Neural crest cell (in vitro differentiated cells): Measurements from ENCODE around the gene KRT75. TPM values are rescaled to one million over a fixed set of nuclear protein-coding genes. Genes with fewer than 3 reads are reported as not detected.

ENCODE experiments used
- DNase-seq: peaks from one replicate; pipeline ENCODE4 v3.0.0; 2021; ENCODE audit warnings: low read depth, mixed read lengths, low spot score
- H3K27ac Mint-ChIP-seq: one replicate; pipeline ENCODE4 v1.8.0; 2021; ENCODE audit warnings: mild to moderate bottlenecking, mixed read lengths; ENCODE audit not compliant: unreplicated experiment
- H3K27me3 Mint-ChIP-seq: 2 replicates; pipeline ENCODE4 v1.8.0; 2021; ENCODE audit warnings: low read depth, mild to moderate bottlenecking, mixed read lengths
- H3K36me3 Mint-ChIP-seq: 2 replicates; pipeline ENCODE4 v1.8.0; 2021; ENCODE audit warnings: low read depth, mild to moderate bottlenecking, mixed read lengths
- H3K4me1 Mint-ChIP-seq: 2 replicates; pipeline ENCODE4 v1.8.0; 2021; ENCODE audit warnings: mixed read lengths
- H3K4me3 Mint-ChIP-seq: one replicate; pipeline ENCODE4 v1.8.0; 2021; ENCODE audit warnings: mild to moderate bottlenecking, mixed read lengths
- H3K9me3 Mint-ChIP-seq: 2 replicates; pipeline ENCODE4 v1.8.0; 2021; ENCODE audit warnings: mixed read lengths
- total RNA-seq: library from RNA; stranded (reverse); gene quantifications from 2 replicates; pipeline ENCODE4 v1.2.1, GENCODE V29; 2021
- TF ChIP-seq, protein P1 (sequence below): fragments of 200-600 bp; sonication (generic); conservative IDR thresholded peaks from 2 replicates; pipeline ENCODE4 v1.5.0; 2021; ENCODE audit warnings: antibody characterized with exemption, mild to moderate bottlenecking

The KRT75 gene
- total RNA-seq, 1 donor from 2014 or later = not detected

DNA sequence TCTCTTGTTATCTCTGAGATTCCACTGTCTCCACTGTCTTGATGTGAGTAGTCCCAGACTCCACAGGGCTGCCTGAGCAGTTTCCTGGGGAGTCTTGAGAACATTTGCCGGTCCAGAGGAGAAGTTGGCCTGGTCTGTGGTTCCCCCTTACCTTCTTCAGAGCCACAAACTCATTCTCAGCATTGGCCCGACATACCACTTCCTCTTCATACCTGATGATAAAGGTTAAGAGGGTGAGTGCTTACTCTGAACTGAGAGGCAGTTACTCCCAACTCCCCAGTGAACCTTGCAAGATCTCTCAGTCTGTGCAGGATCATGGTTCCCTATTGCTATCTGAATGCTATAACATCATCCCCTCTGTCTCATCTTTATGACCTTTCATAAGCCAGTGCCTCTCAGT is 51.3 kb downstream of the KRT75 start:
- no peak overlapping the region for H3K27ac Mint-ChIP-seq
- no peak overlapping the region for H3K4me3 Mint-ChIP-seq
- peaks cover 3% of the 10 kb centered on the region for H3K27me3 Mint-ChIP-seq
- no peaks in the 10 kb centered on the region for H3K9me3 Mint-ChIP-seq
- DNase-seq = no peak
- no peaks in the 10 kb centered on the region for H3K36me3 Mint-ChIP-seq
- TF ChIP-seq, protein P1, sequence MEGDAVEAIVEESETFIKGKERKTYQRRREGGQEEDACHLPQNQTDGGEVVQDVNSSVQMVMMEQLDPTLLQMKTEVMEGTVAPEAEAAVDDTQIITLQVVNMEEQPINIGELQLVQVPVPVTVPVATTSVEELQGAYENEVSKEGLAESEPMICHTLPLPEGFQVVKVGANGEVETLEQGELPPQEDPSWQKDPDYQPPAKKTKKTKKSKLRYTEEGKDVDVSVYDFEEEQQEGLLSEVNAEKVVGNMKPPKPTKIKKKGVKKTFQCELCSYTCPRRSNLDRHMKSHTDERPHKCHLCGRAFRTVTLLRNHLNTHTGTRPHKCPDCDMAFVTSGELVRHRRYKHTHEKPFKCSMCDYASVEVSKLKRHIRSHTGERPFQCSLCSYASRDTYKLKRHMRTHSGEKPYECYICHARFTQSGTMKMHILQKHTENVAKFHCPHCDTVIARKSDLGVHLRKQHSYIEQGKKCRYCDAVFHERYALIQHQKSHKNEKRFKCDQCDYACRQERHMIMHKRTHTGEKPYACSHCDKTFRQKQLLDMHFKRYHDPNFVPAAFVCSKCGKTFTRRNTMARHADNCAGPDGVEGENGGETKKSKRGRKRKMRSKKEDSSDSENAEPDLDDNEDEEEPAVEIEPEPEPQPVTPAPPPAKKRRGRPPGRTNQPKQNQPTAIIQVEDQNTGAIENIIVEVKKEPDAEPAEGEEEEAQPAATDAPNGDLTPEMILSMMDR = no peak
- H3K4me1 Mint-ChIP-seq = no peaks in the 10 kb centered on the region

DNA sequence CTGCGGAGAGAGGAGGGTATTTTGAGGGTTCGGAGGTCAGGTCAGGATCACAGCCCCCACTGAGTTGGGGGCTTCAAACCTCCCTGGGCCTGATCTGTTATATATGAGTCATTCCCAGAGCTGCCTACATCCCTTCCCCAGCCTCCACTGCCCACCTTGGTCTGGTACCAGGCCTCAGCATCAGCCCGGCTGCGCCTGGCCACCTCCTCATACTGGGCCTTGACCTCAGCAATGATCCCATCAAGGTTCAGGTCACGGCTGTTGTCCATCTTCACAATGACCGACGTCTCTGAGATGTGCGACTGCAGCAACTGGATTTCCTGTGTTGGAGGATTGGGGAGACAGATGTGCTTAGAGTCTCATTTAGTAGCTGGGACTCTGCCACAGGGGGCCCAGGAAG is 53.0 kb downstream of the KRT75 start:
- H3K4me1 Mint-ChIP-seq = no peaks in the 10 kb centered on the region
- TF ChIP-seq, protein P1 = no peak
- no peak overlapping the region for H3K27ac Mint-ChIP-seq
- no peak overlapping the region for H3K4me3 Mint-ChIP-seq
- H3K9me3 Mint-ChIP-seq = no peaks in the 10 kb centered on the region
- H3K27me3 Mint-ChIP-seq = no peaks in the 10 kb centered on the region
- no peaks in the 10 kb centered on the region for H3K36me3 Mint-ChIP-seq
- DNase-seq = no peak

DNA sequence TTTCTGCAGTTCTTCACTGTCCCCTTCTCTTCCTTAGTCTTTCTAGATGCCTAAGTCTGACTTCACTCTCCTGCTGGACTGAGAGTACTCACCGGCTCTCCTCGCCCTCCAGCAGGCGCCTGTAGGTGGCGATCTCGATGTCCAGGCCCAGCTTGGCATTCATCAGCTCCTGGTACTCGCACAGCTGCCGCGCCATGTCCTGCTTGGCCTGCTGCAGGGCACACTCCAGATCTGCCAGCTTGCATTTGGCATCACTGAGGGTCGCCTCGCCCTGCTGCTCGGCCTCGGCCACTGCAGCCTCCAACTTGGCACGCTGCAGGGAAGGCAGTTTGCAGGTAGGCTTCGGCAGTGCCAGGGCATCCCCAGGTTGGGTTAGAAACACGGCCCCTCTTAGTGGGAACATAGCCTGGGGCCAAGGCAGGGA is 53.9 kb downstream of the KRT75 start:
- H3K27me3 Mint-ChIP-seq = no peaks in the 10 kb centered on the region
- H3K9me3 Mint-ChIP-seq = no peaks in the 10 kb centered on the region
- H3K27ac Mint-ChIP-seq = no peak overlapping the region
- TF ChIP-seq, protein P1 = peak; percentile 51
- no peak overlapping the region for H3K4me3 Mint-ChIP-seq
- no peaks in the 10 kb centered on the region for H3K36me3 Mint-ChIP-seq
- H3K4me1 Mint-ChIP-seq = no peaks in the 10 kb centered on the region
- peak; percentile 27 for DNase-seq

DNA sequence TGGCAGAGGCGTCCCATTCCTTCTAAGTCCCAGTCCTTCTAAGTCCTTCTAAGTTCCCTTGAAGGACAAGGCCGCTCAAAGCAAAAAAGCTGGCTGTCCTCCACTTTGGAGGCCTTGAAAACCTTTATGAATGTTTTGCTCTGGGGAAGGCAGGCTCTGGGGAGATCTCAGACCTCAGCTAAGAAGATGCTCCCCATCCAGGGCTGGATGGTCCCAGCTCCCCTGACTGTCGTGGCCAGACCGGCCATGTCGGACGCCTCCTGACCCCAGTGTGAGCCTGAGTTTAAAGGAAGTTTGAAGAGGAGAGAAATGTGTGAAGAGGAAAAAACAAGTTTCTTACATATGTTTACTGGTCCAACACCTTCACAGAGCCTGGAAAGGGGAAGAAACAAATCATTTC is 54.6 kb downstream of the KRT75 start:
- no peaks in the 10 kb centered on the region for H3K4me1 Mint-ChIP-seq
- H3K9me3 Mint-ChIP-seq = no peaks in the 10 kb centered on the region
- DNase-seq = no peak
- H3K27me3 Mint-ChIP-seq = no peaks in the 10 kb centered on the region
- H3K27ac Mint-ChIP-seq = no peak overlapping the region
- TF ChIP-seq, protein P1 = no peak
- no peaks in the 10 kb centered on the region for H3K36me3 Mint-ChIP-seq
- H3K4me3 Mint-ChIP-seq = no peak overlapping the region

DNA sequence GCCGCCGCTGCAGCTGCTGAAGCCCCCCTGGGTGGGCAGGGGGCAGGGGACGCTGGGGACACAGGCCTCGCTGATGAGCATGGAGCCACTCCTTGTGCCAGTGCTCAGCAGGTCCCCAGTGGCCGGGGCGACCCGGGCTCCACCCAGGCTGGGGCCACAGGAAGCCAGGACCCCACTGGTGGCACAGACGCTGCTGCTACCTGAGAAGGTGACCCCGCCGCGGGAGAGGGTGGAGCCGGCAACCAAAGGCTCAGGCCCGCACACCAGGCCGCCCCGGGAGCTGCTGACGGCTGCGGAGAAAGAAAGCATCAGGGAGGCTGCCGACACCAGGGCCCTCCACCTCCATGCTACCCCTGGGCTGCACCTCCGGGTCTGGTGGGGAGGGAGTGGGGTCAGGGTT is 56.1 kb downstream of the KRT75 start:
- H3K4me1 Mint-ChIP-seq = no peaks in the 10 kb centered on the region
- TF ChIP-seq, protein P1 = no peak
- no peak overlapping the region for H3K27ac Mint-ChIP-seq
- H3K4me3 Mint-ChIP-seq = no peak overlapping the region
- H3K9me3 Mint-ChIP-seq = no peaks in the 10 kb centered on the region
- H3K27me3 Mint-ChIP-seq = no peaks in the 10 kb centered on the region
- no peak for DNase-seq
- no peaks in the 10 kb centered on the region for H3K36me3 Mint-ChIP-seq

DNA sequence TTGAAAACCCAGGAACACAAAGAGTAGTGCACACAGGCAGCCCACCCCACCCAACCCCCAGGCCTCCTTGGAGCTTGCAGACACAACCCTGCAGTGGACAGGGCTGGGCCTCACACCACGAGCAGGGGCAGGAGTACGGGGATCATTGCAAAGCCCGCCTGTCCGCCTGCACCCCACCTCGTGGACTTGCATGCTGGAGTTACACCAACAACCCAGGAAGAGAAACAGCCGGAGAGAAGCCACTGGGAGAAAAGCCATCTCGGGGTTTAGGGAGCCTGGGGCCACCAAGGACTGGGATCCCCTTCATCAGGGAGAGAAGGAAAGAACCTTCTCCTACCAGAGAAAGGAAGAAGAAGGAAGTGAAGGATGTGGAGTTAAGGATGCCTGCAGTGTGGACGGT is 56.9 kb downstream of the KRT75 start:
- no peaks in the 10 kb centered on the region for H3K4me1 Mint-ChIP-seq
- H3K27ac Mint-ChIP-seq = no peak overlapping the region
- H3K4me3 Mint-ChIP-seq = no peak overlapping the region
- no peaks in the 10 kb centered on the region for H3K36me3 Mint-ChIP-seq
- TF ChIP-seq, protein P1 = no peak
- no peaks in the 10 kb centered on the region for H3K27me3 Mint-ChIP-seq
- H3K9me3 Mint-ChIP-seq = no peaks in the 10 kb centered on the region
- no peak for DNase-seq
